Mucosa of descending colon (tissue), 3 donors: Measurements from ENCODE around the gene SESTD1. TPM values are rescaled to one million over a fixed set of nuclear protein-coding genes. Genes with fewer than 3 reads are reported as not detected.

Source experiments
- ATAC-seq: fragments of 200-7000 bp; cut with Tn5 transposase; one replicate; pipeline ENCODE4 v1.9.1; 2020; ENCODE audit warnings: mild to moderate bottlenecking, moderate library complexity
- DNase-seq, 3 donors: peaks; one replicate each; pipeline ENCODE4 v3.0.0-alpha.2; 2020
- H3K36me3 ChIP-seq: fragments of 200-600 bp; one replicate; pipeline ENCODE4 v1.8.0; 2021; ENCODE audit warnings: low read depth, mild to moderate bottlenecking
- H3K4me1 ChIP-seq: fragments of 200-600 bp; one replicate; pipeline ENCODE4 v1.8.0; 2021; ENCODE audit warnings: low read depth, mild to moderate bottlenecking
- H3K4me3 ChIP-seq: fragments of 200-600 bp; one replicate; pipeline ENCODE4 v1.8.0; 2021; ENCODE audit warnings: mild to moderate bottlenecking
- H3K9me3 ChIP-seq: fragments of 200-600 bp; one replicate; pipeline ENCODE4 v1.8.0; 2021; ENCODE audit warnings: mild to moderate bottlenecking
- intact Hi-C, 2 donors: fragments of 100-400 bp; cut with DNase I in 1 of 2; cut with micrococcal nuclease in 1 of 2; formaldehyde crosslinking; loops; one replicate each; pipeline versions ENCODE4 v1.11.0 to v1.11.1; 2022; cut with DNase I, micrococcal nuclease
- total RNA-seq, 3 donors: library from RNA; stranded (reverse); fragmentation: NEBNext Ultra II Directional in 2 of 3; extraction: Animal tissue kit (Norgen Biotek cat#: 25700) in 2 of 3; gene quantifications; one replicate each; pipeline versions ENCODE4 v1.2.1 to v1.2.4, GENCODE V29; 2021 to 2023
- TF ChIP-seq, protein P1 (sequence below): fragments of 200-600 bp; IDR thresholded peaks from one replicate; pipeline ENCODE4 v1.8.0; 2022; ENCODE audit warnings: antibody characterized with exemption, mild to moderate bottlenecking
- donor health status: DM: no; HTN: no; CAD: no; lungs with moderate emphysema.
- donor health status: DM: no; HTN: no; CAD: no.
- donor health status: DM: no; HTN: yes; CAD: no.

Gene SESTD1
- total RNA-seq, 3 donors from 2014 or later = 25.6 to 102 (median 44.0) TPM

- TF ChIP-seq, protein P1, sequence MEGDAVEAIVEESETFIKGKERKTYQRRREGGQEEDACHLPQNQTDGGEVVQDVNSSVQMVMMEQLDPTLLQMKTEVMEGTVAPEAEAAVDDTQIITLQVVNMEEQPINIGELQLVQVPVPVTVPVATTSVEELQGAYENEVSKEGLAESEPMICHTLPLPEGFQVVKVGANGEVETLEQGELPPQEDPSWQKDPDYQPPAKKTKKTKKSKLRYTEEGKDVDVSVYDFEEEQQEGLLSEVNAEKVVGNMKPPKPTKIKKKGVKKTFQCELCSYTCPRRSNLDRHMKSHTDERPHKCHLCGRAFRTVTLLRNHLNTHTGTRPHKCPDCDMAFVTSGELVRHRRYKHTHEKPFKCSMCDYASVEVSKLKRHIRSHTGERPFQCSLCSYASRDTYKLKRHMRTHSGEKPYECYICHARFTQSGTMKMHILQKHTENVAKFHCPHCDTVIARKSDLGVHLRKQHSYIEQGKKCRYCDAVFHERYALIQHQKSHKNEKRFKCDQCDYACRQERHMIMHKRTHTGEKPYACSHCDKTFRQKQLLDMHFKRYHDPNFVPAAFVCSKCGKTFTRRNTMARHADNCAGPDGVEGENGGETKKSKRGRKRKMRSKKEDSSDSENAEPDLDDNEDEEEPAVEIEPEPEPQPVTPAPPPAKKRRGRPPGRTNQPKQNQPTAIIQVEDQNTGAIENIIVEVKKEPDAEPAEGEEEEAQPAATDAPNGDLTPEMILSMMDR = no peak
- ATAC-seq = no peak
- intact Hi-C loops = no loop called here
These were observed 8.9 kb upstream of the SESTD1 start for GRCh38 chr2:179273461-179273962.

GRCh38 chr2:179272406-179273192, 8.0 kb upstream of the SESTD1 start:
- TF ChIP-seq, protein P1 = no peak
- intact Hi-C loops = no loop called here
- H3K4me1 ChIP-seq = peaks cover 5% of the 10 kb centered on the region
- H3K36me3 ChIP-seq = no peaks in the 10 kb centered on the region
- no peak overlapping the region for H3K4me3 ChIP-seq
- H3K9me3 ChIP-seq = no peaks in the 10 kb centered on the region
- ATAC-seq (peak; percentile 62), DNase-seq (no peak)

More at GRCh38 chr2:179273461-179273962, 8.9 kb upstream of the SESTD1 start:
- H3K36me3 ChIP-seq = no peaks in the 10 kb centered on the region
- no peaks in the 10 kb centered on the region for H3K9me3 ChIP-seq
- H3K4me3 ChIP-seq = no peak overlapping the region
- DNase-seq = no peak
- H3K4me1 ChIP-seq = peaks cover 5% of the 10 kb centered on the region

DNA sequence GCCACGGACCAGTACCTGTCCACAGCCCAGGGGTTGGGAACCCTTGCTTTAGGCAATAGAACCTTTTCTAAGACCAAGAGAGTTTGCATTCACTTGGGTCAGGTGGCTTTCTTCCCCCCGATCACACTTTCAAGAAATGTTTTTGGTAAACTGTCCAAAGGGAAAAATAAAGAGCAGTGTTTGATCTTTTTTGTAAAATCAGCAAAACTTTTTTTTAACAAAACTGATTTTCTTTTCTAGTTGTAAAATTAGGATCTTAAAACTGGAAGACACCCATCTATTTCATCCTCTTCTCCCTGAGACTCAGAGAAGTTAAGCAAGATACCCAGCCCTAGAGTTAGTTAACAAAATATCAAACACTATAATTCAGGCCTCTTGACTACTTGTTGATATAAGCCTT, 6.1 kb upstream of the SESTD1 start:
- ATAC-seq (no peak), DNase-seq (no peak)
- Histone ChIP-seq H3K36me3 (no peaks in the 10 kb centered on the region), H3K9me3 (no peaks in the 10 kb centered on the region), H3K4me1 (peaks cover 5% of the 10 kb centered on the region), H3K4me3 (no peak overlapping the region)
- TF ChIP-seq, protein P1 = no peak
- intact Hi-C loops = no loop called here

DNA sequence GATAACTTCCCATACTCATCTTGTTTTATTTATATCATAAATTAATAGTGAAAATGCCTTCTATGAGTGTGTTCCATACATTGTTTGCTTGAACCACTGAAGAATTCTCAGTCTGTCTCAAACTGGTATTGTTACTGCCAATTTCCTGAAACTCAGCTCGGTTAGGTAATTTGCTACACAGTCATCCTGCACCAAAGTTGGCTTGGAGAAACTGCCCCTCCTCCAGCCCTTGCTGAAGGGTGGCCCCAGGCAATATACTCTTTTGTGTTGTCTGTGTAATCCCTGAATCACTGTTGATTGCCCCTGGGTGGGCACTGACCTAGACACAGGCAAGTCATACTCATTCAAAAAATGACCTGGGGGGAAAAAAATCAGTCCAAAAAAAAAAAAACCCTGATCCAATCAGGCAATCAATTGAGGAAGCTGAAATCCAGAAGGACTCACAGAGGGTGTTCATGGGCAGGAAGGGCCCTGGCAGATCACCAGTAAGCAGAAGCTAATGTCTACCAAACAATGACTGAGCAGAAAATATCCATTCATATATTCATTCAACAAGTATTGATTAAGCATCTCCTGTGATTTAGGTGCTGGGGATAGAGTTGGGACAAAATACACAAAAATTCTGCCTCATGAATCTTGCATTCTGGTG, 3.8 kb upstream of the SESTD1 start:
- Histone ChIP-seq H3K9me3 (no peaks in the 10 kb centered on the region), H3K4me3 (no peak overlapping the region), H3K4me1 (peaks cover 5% of the 10 kb centered on the region), H3K36me3 (no peaks in the 10 kb centered on the region)
- intact Hi-C loops = no loop called here
- no peak for ATAC-seq
- DNase-seq = no peak
- TF ChIP-seq, protein P1 = no peak

GRCh38 chr2:179266271-179266670, 1.6 kb upstream of the SESTD1 start:
- intact Hi-C loops = no loop called here
- no peak for ATAC-seq
- no peaks in the 10 kb centered on the region for H3K9me3 ChIP-seq
- DNase-seq = no peak
- no peaks in the 10 kb centered on the region for H3K36me3 ChIP-seq
- TF ChIP-seq, protein P1 = no peak
- H3K4me3 ChIP-seq = no peak overlapping the region
- H3K4me1 ChIP-seq = peaks cover 4% of the 10 kb centered on the region
